Tibial nerve (tissue), 4 donors: ENCODE measurements around the gene CASKIN2.

Experiments
- CTCF ChIP-seq, 5 experiments: fragments of 200-600 bp in 3 of 5; fragments of 450-650 bp in 2 of 5; sonication (generic) in 3 of 5; IDR thresholded peaks; one replicate each; pipeline ENCODE4 v1.5.1; 2016 to 2019; ENCODE audit warnings: antibody characterized with exemption in 5 of 5, mild to moderate bottlenecking in 3 of 5, moderate library complexity in 2 of 5
- EP300 ChIP-seq, 2 donors: sonication (generic); formaldehyde crosslinking; IDR thresholded peaks; one replicate each; pipeline ENCODE4 v1.6.1; 2017; ENCODE audit warnings: antibody characterized with exemption in 2 of 2, mild to moderate bottlenecking in 1 of 2
- POLR2A ChIP-seq, 2 donors: fragments of 450-650 bp; IDR thresholded peaks; one replicate each; pipeline ENCODE4 v1.6.1; 2017; ENCODE audit warnings: antibody characterized with exemption in 2 of 2, mild to moderate bottlenecking in 2 of 2, moderate library complexity in 2 of 2

DNA sequence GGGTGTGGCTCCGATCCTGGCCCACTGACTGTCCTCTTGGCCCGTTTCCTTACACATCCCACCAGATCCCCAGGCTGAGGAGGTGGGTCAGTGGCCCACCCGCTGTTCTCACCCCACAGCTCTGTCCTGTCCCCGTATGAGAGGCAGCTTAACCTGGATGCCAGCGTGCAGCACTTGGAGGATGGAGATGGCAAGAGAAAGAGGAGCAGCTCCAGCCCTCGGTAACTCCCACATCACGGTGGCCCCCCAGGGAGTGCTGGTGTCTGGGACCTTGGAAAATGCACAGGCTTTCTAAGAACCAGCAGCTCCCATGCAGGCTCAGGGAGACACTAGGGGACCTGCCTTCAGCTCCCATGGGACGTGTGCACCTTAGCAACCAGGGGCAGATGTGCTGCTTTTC lies 6.0 kb upstream of the CASKIN2 start:
- TF ChIP-seq CTCF (IDR thresholded peaks at IDR 0.05) (no peak), POLR2A (IDR thresholded peaks at IDR 0.05) (no peak), EP300 (IDR thresholded peaks at IDR 0.05) (no peak)
